SK-MEL-5 (cell line): ENCODE measurements around the gene NOVA2. TPM values are rescaled to one million over a fixed set of nuclear protein-coding genes. Genes with fewer than 3 reads are reported as not detected.
A peak's percentile ranks its signal among the peaks of the same experiment; 100 is the strongest.

Source experiments
- DNase-seq: peaks from one replicate; pipeline ENCODE4 v3.0.0-alpha.2; 2016; ENCODE audit warnings: low read depth, low spot score
- in situ Hi-C: cut with HindIII; loops from 2 replicates; pipeline ENCODE4 v1.10.0; 2016; ENCODE audit warnings: low sequenced_read_pairs, high pct_unique_total_duplicates, low pct_unique_long_range_greater_than_20kb
- small RNA-seq, 2 experiments: library from RNA; depleted of rRNA; stranded (forward); fragments of <200 nt; gene quantifications; one replicate each; pipeline ENCODE3, GENCODE V24; 2014
- total RNA-seq: library from RNA; depleted of rRNA; stranded (reverse); fragments of >200 nt; shearing (Covaris generic); gene quantifications from 2 replicates; pipeline ENCODE4 v1.2.3, GENCODE V29; 2014; rRNA removed

Gene NOVA2
- total RNA-seq, 1 experiment from 2014 or later: 0.18 TPM

GRCh38 chr19:45886427-45887199 is 87.1 kb downstream of the NOVA2 start:
- DNase-seq: peak; percentile 92
- in situ Hi-C loops: no loop called here

GRCh38 chr19:45885556-45886426 is 87.9 kb downstream of the NOVA2 start, which contains the start of gene IRF2BP1:
TSS of gene IRF2BP1 (minus strand) at chr19:45886141. CDS start at chr19:45885774, 367 bp downstream.
- DNase-seq: peak; percentile 92
- in situ Hi-C loops: no loop called here

GRCh38 chr19:45884682-45885555 is 88.7 kb downstream of the NOVA2 start:
- in situ Hi-C loops: no loop called here
- DNase-seq: no peak

GRCh38 chr19:45883881-45884681 is 89.6 kb downstream of the NOVA2 start:
- in situ Hi-C loops: no loop called here
- DNase-seq: no peak

Small RNAs within 50 kb of the gene (small RNA-seq; reads per million reads assigned to genes)
- 0.91 to 61.5 reads per million in 2 experiments for gene MIR769

Other genes starting within 250 kb of the NOVA2 start
- gene FBXO46, start 243.0 kb downstream of the NOVA2 start, total RNA-seq: 7.0 and 7.2 TPM in 2 replicates
- gene MEIOSIN, start 240.4 kb downstream of the NOVA2 start, total RNA-seq: 0.37 and 0.45 TPM in 2 replicates
- gene SIX5, start 204.6 kb downstream of the NOVA2 start, total RNA-seq: 7.0 and 7.9 TPM in 2 replicates
- 3.1 and 5.1 TPM in 2 replicates for gene DMPK, start 191.4 kb downstream of the NOVA2 start, total RNA-seq
- 24.3 and 26.7 TPM in 2 replicates for gene DMWD, start 181.0 kb downstream of the NOVA2 start, total RNA-seq
- gene RSPH6A, start 158.6 kb downstream of the NOVA2 start, total RNA-seq: 0.11 TPM in 1 of 2 replicates, not detected in the other
- 28.1 and 33.4 TPM in 2 replicates for gene SYMPK, start 110.7 kb downstream of the NOVA2 start, total RNA-seq
- gene FOXA3, start 109.5 kb downstream of the NOVA2 start, total RNA-seq: 0.08 TPM in 1 of 2 replicates, not detected in the other
- gene IRF2BP1, start 87.7 kb downstream of the NOVA2 start, total RNA-seq: 20.6 and 22.9 TPM in 2 replicates
- 2.2 and 2.4 TPM in 2 replicates for gene MYPOP, start 71.3 kb downstream of the NOVA2 start, total RNA-seq
- not detected in 2 replicates for gene NANOS2, start 59.1 kb downstream of the NOVA2 start, total RNA-seq
- gene CCDC61, start 21.6 kb upstream of the NOVA2 start, total RNA-seq: 5.4 and 7.2 TPM in 2 replicates
- not detected in 2 replicates for gene PGLYRP1, start 49.2 kb upstream of the NOVA2 start, total RNA-seq
- gene IGFL4, start 67.1 kb upstream of the NOVA2 start, total RNA-seq: 0.21 and 0.50 TPM in 2 replicates
- not detected in 2 replicates for gene IGFL3, start 150.8 kb upstream of the NOVA2 start, total RNA-seq
- gene IGFL2, start 174.4 kb upstream of the NOVA2 start, total RNA-seq: not detected in 2 replicates